Measurements from ENCODE around the gene RRP12.
"Not testable (repeated sequence)": the region's sequence is repeated elsewhere in the genome, so short reads cannot be mapped to it uniquely, and the experiment has no call there.

Gene RRP12

DNA sequence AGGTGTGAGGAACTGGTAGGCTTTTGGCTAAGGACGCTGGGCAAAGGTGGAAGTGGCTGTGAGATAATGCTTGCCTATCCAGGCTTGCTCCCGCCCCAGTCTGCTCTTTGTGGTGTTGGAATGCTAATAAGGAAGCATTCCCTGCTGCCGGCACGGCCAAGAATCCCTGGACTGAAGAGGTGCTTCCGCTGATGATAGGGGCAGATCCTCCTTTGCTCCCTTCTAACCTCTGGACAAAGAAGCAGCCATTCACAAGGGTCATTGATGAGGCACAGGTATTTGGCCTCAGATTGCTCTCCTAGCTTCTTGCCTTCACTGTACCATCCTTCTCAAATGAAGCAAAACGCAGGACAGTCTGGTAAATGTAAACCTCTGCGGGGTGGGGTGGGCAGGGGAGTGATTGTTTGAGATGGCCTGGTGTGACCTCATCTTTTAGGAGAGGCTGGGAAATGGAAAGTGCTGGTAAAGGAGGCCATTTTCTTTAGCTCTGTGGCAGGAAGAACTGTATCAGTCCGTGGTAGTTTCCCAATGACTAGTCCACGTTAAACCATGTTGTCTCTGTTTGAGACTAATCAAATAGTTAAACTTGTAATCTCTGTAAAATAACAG, 26.5 kb upstream of the RRP12 start:
- no peak for DNase-seq (ENCODE audit: insufficient read length)
- no peak for FAIRE-seq
- TF ChIP-seq POLR2A (IDR thresholded peaks at IDR 0.05; ENCODE audit: low read depth, low read length) (no peak), TAF1 (IDR thresholded peaks at IDR 0.05; ENCODE audit: borderline replicate concordance, low read depth, low read length) (no peak), POLR2AphosphoS5 (IDR thresholded peaks at IDR 0.05; ENCODE audit: low read depth, low read length) (no peak)

DNA sequence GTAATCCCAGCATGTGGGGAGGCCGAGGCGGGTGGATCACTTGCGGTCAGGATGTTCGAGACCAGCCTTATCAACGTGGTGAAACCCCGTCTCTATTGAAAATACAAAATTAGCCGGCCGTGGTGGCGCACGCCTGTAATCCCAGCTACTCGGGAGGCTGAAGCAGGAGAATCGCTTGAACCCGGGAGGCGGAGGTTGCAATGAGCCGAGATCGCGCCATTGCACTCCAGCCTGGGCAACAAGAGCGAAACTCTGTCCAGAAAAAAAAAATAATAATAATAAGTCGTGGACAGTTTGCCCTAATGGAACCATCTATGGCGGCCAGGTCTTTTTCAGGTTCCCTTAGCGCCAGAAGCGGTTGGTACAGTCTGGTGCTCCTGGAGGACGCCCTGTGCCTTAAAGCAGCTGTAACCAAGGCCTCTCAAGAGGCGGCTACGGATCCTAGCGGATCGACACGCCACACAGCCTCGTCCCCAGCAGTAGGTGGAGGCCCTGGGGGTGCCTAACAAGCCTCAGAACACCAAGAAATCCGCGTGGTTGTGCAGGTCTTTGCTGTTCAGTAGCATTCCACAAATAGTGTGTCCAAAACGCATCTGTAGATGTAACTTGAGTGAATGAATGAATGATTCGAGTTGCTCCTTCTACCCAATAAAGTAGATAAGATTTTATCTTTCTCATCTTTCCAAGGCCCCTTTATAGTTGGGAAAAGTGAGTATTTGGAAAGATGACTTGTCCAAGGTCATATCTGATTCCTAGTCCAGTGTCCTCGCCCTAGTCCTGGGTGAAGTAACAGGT, 25.8 kb upstream of the RRP12 start:
- DNase-seq (ENCODE audit: insufficient read length) (no peak), FAIRE-seq (no peak)
- TF ChIP-seq POLR2AphosphoS5 (IDR thresholded peaks at IDR 0.05; ENCODE audit: low read depth, low read length) (0 out of 2 replicates have a peak, but pooled peaks have one; percentile 20), TAF1 (IDR thresholded peaks at IDR 0.05; ENCODE audit: borderline replicate concordance, low read depth, low read length) (no peak), POLR2A (IDR thresholded peaks at IDR 0.05; ENCODE audit: low read depth, low read length) (no peak)

DNA sequence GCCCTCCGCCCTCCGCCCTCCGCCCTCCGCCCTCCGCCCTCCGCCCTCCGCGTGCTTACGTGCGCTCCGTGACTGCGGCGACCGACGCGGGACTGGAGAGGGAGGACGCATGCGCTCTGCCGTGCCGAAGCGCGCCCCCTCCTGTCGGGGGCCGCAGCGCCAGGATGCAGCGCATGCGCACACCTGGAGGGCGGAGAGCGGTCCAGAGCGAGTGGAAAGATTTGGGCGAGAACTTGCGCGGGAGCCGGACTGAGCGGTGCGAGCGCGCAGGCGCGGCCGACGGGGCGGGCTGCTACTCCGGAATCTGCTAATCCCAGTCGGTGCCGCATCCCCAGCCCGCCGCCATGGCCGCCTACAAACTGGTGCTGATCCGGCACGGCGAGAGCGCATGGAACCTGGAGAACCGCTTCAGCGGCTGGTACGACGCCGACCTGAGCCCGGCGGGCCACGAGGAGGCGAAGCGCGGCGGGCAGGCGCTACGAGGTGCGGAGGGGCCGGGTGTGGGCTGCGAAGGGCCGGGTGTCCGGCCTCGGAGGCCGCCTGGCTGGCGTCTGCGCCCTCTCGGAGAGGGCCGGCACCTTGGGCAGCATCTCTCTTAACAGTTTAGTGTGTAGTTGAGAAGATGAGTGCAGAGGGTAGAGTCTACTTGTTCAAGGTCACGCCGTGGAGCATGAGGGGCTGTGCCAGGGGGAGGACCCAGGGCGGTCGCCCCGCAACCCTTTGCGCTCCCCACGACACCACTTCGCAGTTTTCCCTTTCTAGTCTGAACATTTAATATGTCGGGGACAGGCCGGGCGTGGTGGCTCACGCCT, 25.0 kb upstream of the RRP12 start, which contains the start of gene PGAM1:
Gene PGAM1, plus strand, starts transcription at position 228 of the 812 bp plus-strand sequence. Its CDS starts 117 bp downstream, at position 345.
- DNase-seq (ENCODE audit: insufficient read length): peak; percentile 98
- peak; percentile 96 for FAIRE-seq
- TF ChIP-seq TAF1 (IDR thresholded peaks at IDR 0.05; ENCODE audit: borderline replicate concordance, low read depth, low read length): peak; percentile 59
- TF ChIP-seq POLR2AphosphoS5 (IDR thresholded peaks at IDR 0.05; ENCODE audit: low read depth, low read length): peak; percentile 36
- peak; percentile 68; the same call in 1 of the 2 replicates for TF ChIP-seq POLR2A (IDR thresholded peaks at IDR 0.05; ENCODE audit: low read depth, low read length)

DNA sequence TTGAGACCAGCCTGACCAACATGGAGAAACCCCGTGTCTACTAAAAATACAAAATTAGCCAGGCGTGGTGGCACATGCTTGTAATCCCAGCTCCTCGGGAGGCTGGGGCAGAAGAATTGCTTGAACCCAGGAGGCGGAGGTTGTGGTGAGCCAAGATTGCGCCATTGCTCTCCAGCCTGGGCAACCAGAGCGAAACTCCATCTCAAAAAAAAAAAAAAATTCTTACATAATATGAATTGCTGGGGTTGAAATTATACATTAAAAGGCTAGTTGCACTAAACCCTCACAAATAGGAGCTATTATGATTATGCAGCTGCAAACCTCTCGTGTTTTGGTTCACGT, 22.6 kb upstream of the RRP12 start:
- FAIRE-seq; DNase-seq (ENCODE audit: insufficient read length): not testable (repeated sequence)

DNA sequence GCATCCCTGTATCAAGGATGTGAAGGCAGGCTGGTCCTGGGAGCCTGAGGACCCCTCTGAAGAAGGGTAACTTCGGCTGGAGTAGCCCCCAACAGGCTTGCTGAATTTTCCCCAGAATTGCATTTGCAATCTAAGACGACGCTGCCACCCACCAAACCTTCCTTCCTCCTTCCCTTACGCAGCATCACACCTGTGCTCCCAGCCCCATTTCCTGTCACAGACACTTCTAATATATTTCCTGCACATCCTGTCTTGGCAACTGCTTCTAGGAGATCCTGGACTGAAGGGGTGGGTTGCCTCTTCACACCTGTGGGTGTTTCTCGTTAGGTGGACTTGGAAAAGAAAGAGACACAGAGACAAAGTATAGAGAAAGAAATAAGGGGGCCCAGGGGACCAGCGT, 15.4 kb upstream of the RRP12 start:
- TF ChIP-seq POLR2AphosphoS5 (IDR thresholded peaks at IDR 0.05; ENCODE audit: low read depth, low read length) (no peak), POLR2A (IDR thresholded peaks at IDR 0.05; ENCODE audit: low read depth, low read length) (no peak), TAF1 (IDR thresholded peaks at IDR 0.05; ENCODE audit: borderline replicate concordance, low read depth, low read length) (no peak)
- DNase-seq (ENCODE audit: insufficient read length) (no peak), FAIRE-seq (no peak)

DNA sequence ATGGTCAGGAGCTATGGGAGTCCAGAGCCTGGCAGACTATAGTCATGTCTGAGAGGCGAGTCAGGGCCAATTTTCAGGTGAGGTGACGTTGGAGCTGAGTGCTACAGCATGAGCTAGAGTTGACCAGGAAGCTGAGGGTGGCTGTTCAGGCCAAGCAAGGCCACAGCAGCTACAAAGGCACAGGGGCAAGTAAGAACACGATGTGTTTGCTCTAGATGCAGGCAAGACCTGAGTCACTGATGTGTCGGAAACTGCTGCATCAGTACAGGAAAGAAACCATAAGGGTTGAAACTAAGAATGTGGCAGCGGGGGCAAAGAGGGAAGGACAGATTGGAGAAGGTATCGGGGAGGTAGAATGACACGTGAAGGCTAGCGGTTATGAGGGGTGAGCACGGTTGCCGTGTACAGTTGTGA, 11.8 kb upstream of the RRP12 start:
- TF ChIP-seq POLR2AphosphoS5 (IDR thresholded peaks at IDR 0.05; ENCODE audit: low read depth, low read length) (no peak), POLR2A (IDR thresholded peaks at IDR 0.05; ENCODE audit: low read depth, low read length) (no peak), TAF1 (IDR thresholded peaks at IDR 0.05; ENCODE audit: borderline replicate concordance, low read depth, low read length) (no peak)
- DNase-seq (ENCODE audit: insufficient read length) (no peak), FAIRE-seq (no peak)

DNA sequence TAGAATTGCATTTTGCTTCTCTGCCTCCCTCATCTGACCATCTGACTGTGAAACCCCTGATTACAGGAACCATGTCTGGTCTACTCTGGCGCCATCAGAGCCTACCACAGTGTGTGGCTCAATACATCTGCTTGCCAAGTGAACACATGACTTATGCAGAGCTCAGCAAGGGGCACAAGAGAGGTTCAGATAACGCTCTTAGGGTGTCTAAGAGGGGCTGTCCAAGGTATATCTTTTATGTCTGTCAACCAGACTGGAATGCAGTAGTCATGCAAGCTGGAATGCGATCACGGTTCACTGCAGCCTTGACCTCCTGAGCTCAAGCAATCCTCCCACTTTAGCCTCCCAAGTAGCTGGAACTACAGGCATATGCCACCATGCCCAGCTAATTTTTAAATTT, 10.3 kb upstream of the RRP12 start:
- DNase-seq (ENCODE audit: insufficient read length) (no peak), FAIRE-seq (no peak)
- TF ChIP-seq POLR2A (IDR thresholded peaks at IDR 0.05; ENCODE audit: low read depth, low read length) (no peak), POLR2AphosphoS5 (IDR thresholded peaks at IDR 0.05; ENCODE audit: low read depth, low read length) (no peak), TAF1 (IDR thresholded peaks at IDR 0.05; ENCODE audit: borderline replicate concordance, low read depth, low read length) (no peak)

DNA sequence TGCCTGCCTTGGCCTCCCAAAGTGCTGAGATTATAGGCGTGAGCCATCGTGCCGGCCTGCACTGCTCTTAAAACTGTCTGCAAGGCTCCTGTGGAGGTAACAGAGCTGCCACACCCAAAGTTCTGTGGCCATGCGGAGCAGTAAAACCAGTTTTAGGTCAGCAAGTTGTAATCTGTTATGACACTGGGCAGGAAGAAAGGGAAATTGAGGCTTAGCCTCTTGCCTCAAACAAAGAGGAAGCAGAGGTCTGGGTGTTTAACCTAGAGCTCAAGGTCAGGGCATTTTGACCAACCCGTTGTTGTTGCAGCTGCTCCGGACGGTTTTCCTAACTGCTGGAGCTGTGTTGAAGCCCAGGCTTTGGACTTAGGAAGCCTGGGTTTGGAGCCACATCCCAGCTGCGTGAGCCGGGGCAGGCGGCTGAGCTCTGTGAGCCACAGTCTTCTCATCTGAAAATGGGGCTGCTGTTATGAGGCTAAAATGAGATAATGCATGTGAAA, 7.4 kb upstream of the RRP12 start:
- TF ChIP-seq POLR2A (IDR thresholded peaks at IDR 0.05; ENCODE audit: low read depth, low read length) (no peak), POLR2AphosphoS5 (IDR thresholded peaks at IDR 0.05; ENCODE audit: low read depth, low read length) (no peak), TAF1 (IDR thresholded peaks at IDR 0.05; ENCODE audit: borderline replicate concordance, low read depth, low read length) (no peak)
- DNase-seq (ENCODE audit: insufficient read length): no peak
- FAIRE-seq: no peak

DNA sequence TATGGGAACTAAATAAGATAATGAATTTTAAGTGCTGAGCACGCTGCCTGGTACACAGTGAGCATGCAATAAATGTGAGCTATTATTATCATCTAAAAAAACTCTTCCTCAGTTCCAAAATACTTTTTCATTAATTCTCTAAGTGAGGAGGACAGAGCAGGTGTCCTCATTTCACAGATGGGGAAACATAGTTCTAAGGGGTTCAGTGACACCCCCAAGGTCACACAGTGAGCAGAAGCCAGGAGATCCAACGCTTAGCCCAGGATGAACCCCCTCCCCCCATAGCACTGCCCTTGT, 6.8 kb upstream of the RRP12 start:
- DNase-seq (ENCODE audit: insufficient read length) (no peak), FAIRE-seq (no peak)
- TF ChIP-seq TAF1 (IDR thresholded peaks at IDR 0.05; ENCODE audit: borderline replicate concordance, low read depth, low read length): no peak
- TF ChIP-seq POLR2AphosphoS5 (IDR thresholded peaks at IDR 0.05; ENCODE audit: low read depth, low read length): no peak
- TF ChIP-seq POLR2A (IDR thresholded peaks at IDR 0.05; ENCODE audit: low read depth, low read length): no peak

DNA sequence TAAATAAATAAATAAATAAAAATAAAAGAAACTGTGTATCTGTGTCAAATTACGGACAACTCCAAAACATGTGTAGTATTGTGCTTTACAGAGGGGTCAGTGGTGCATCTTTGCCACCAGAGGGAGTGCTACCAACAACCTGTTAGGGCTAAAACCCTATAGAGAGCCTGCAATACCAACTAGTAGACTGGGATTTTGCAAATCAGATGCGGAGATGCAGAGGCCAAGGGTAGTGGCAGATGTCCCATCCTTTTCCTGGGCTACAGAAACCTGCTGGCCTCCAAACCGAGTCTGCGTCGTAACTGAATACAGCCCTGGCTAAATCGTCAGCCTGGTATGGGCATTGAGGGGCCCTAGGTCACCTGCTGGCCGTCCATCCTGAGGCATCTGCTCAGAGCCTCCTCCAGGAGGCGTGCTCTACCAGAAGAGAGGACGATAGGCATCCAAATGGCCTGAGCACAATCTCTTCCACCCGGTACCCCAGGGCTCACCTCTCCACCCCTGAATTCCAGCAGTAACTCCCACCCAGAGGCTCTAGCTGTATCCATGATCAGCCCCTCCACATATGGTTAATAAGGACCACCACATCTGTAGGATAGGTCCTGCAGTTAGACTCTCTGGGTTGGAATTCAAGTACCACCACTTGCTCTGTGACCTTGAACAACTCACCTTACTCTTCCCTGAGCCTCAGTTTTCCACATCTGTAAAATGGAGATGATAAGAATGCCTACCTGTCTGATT, 6.2 kb upstream of the RRP12 start:
- FAIRE-seq (peak; percentile 93), DNase-seq (ENCODE audit: insufficient read length) (peak; percentile 65)
- no peak for TF ChIP-seq TAF1 (IDR thresholded peaks at IDR 0.05; ENCODE audit: borderline replicate concordance, low read depth, low read length)
- no peak for TF ChIP-seq POLR2AphosphoS5 (IDR thresholded peaks at IDR 0.05; ENCODE audit: low read depth, low read length)
- TF ChIP-seq POLR2A (IDR thresholded peaks at IDR 0.05; ENCODE audit: low read depth, low read length): no peak

DNA sequence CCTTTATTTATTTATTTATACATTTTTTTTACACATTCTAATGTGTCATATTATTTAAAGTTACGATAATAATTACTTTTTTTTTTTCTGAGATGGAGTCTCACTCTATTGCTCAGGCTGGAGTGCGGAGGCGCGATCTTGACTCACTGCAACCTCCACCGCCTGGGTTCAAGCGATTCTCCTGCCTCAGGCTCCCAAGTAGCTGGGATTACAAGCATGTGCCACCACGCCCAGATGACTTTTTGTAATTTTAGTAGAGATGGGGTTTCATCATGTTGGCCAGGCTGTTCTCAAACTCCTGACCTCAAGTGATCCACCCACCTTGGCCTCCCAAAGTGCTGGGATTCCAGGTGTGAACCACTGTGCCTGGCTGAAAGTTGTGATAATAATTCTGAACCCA, 5.3 kb upstream of the RRP12 start:
- DNase-seq (ENCODE audit: insufficient read length); FAIRE-seq: not testable (repeated sequence)

All from GM12892 (cell line).